ENCODE data around the gene GPR68.

Gene GPR68

DNA sequence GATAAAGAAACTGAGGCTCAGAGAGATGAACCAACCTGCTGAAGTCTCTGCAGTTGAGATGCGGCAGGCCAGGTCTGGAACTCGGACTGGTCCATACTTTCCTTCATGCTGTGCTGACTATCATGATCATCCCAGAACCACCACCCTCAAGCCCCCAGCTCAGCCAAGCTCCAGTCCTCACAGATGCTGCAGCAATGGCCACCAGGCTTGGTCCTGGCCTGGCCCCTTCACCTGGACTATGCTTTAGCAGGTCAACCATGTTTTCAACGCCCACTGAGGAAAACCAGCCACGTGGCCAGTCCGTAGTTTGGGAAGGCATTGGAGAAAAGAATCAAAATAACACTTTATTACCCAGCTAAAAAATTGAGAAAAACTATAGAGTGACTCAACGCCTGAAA lies 1.4 kb downstream of the GPR68 start:
- DNase-seq (ENCODE audit: low spot score in 2 of 2) (no peak), ATAC-seq (replicated peaks; ENCODE audit: extremely low read depth, poor library complexity, severe bottlenecking) (no peak)
- H3K4me1 Mint-ChIP-seq: peaks cover 86% of the 10 kb centered on the region
- H3K27ac Mint-ChIP-seq (ENCODE audit: low read depth): peak overlapping the region; percentile 83
- H3K9me3 Mint-ChIP-seq: peaks cover 6% of the 10 kb centered on the region
- H3K4me3 Mint-ChIP-seq: peak overlapping the region; percentile 86
- no peaks in the 10 kb centered on the region for H3K27me3 Mint-ChIP-seq
- H3K36me3 Mint-ChIP-seq (ENCODE audit: insufficient read depth): peaks cover 38% of the 10 kb centered on the region

DNA sequence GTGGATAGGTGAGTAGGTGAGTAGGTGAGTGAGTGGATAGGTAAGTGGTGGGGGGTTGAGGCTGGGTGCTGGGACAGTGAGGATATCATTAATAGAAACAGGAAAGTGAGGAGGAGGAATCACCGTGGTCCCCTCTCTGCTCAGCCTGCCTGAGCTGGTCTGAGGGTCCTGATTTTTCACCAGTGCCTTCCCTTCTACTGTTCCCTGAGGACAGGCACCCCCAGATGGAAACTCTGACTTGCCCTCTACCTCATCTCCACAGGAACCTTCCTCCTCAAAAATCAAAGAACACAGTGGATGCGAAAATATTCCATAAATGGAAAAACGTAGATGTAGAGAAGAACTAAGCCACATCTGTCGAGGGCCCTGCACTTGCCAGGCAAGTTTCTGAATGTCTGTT lies 1.9 kb downstream of the GPR68 start:
- H3K9me3 Mint-ChIP-seq: peaks cover 5% of the 10 kb centered on the region
- ATAC-seq (replicated peaks; ENCODE audit: extremely low read depth, poor library complexity, severe bottlenecking): no peak

DNA sequence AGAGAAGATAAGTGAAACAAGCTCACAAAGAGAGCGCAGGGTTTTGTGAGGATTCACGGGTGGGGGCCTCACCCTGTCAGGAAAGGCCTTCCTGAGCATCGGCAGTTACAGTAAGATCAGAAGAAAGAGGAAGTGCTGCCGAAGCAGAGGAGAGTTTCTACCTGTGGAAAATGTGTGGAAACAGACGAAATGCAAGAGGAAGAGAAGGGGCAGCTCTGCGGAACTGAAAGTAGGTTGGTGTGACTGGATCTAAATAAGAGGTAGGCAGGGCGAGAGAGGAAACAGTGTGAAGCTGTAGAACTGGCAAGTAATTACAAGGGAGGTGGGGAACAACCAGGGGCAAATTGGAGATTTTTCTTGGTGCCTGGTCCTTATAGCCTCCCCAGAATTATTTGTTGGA lies 2.6 kb downstream of the GPR68 start:
- Mint-ChIP-seq H3K4me3 (peak overlapping the region; percentile 86), H3K36me3 (ENCODE audit: insufficient read depth) (peaks cover 43% of the 10 kb centered on the region), H3K4me1 (peaks cover 82% of the 10 kb centered on the region), H3K27me3 (no peaks in the 10 kb centered on the region), H3K9me3 (no peaks in the 10 kb centered on the region), H3K27ac (ENCODE audit: low read depth) (peak overlapping the region; percentile 83)
- ATAC-seq (replicated peaks; ENCODE audit: extremely low read depth, poor library complexity, severe bottlenecking): no peak
- DNase-seq (ENCODE audit: low spot score in 2 of 2): no peak

More for the DNA sequence above, 1.9 kb downstream of the GPR68 start:
- H3K4me1 Mint-ChIP-seq: peaks cover 86% of the 10 kb centered on the region
- H3K36me3 Mint-ChIP-seq (ENCODE audit: insufficient read depth): peaks cover 41% of the 10 kb centered on the region
- H3K4me3 Mint-ChIP-seq: peak overlapping the region; percentile 86
- H3K27me3 Mint-ChIP-seq: no peaks in the 10 kb centered on the region
- H3K27ac Mint-ChIP-seq (ENCODE audit: low read depth): peak overlapping the region; percentile 83
- DNase-seq (ENCODE audit: low spot score in 2 of 2): no peak

DNA sequence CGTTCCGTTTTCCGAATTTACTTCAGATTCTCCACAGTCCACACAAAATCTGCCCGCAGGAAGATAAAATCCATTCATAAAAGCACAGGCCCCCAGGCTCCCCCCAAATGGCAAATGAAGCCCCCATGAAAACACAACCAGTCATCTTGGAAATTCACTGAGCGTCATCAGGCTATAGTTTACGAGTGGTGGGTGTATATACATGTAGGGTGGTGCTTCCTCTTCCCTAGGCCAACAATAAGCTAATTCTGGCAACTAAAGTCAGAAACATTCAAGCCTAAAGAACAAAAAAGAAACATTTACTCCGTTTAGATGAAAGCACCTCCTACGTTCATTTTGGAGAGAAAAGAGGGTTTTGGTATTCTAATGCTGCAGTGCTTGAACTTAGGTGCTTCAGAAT lies 5.8 kb downstream of the GPR68 start:
- Mint-ChIP-seq H3K9me3 (no peaks in the 10 kb centered on the region), H3K36me3 (ENCODE audit: insufficient read depth) (peaks cover 39% of the 10 kb centered on the region), H3K27ac (ENCODE audit: low read depth) (peak overlapping the region; percentile 74), H3K4me1 (peaks cover 65% of the 10 kb centered on the region), H3K27me3 (no peaks in the 10 kb centered on the region), H3K4me3 (peak overlapping the region; percentile 50)
- no peak for DNase-seq (ENCODE audit: low spot score in 2 of 2)
- ATAC-seq (replicated peaks; ENCODE audit: extremely low read depth, poor library complexity, severe bottlenecking): no peak

DNA sequence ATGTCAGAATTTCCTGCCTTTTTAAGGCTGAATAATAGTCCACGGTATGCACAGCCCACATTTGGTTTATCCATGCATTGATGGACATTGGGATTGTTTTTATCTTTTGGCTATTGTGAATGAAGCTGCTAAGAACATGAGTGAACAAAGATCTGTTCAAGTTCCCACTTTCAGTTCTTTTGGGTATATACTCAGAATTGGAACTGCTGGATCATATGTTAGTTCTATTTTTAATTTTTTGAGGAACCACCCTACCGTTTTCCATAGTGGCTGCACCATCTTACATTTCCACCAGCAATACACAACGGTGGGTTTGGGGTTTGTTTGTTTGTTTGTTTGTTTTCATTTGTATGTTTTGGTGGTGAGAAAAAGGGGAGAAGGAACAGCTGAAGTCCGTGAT lies 6.4 kb downstream of the GPR68 start:
- DNase-seq (ENCODE audit: low spot score in 2 of 2): no peak
- ATAC-seq (replicated peaks; ENCODE audit: extremely low read depth, poor library complexity, severe bottlenecking): no peak
- Mint-ChIP-seq H3K27ac (ENCODE audit: low read depth) (peak overlapping the region; percentile 74), H3K9me3 (no peaks in the 10 kb centered on the region), H3K4me3 (no peak overlapping the region), H3K4me1 (peaks cover 60% of the 10 kb centered on the region), H3K27me3 (no peaks in the 10 kb centered on the region), H3K36me3 (ENCODE audit: insufficient read depth) (peaks cover 36% of the 10 kb centered on the region)

DNA sequence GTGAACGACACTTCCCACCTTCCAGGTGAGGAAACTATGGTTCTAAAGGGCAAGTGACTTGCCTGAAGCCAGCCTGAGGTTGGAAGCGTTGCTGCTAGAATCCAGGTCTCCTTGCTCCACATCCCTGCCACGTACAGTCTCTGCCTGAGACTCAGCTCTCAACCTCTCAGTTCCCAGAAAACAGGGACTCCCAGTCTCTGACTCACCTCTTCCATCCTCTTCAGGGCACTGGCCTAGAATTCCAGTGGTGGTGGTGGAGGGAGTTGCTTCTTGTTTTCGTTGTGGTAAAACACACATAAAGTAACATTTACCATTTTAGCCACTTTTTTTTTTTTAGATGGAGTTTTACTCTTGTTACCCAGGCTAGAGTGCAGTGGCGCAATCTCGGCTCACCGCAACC lies 7.3 kb downstream of the GPR68 start:
- no peaks in the 10 kb centered on the region for H3K9me3 Mint-ChIP-seq
- ATAC-seq (replicated peaks; ENCODE audit: extremely low read depth, poor library complexity, severe bottlenecking) (no peak), DNase-seq (ENCODE audit: low spot score in 2 of 2) (no peak)
- no peak overlapping the region for H3K27ac Mint-ChIP-seq (ENCODE audit: low read depth)
- H3K4me3 Mint-ChIP-seq: no peak overlapping the region
- peaks cover 38% of the 10 kb centered on the region for H3K36me3 Mint-ChIP-seq (ENCODE audit: insufficient read depth)
- peaks cover 56% of the 10 kb centered on the region for H3K4me1 Mint-ChIP-seq
- H3K27me3 Mint-ChIP-seq: no peaks in the 10 kb centered on the region

DNA sequence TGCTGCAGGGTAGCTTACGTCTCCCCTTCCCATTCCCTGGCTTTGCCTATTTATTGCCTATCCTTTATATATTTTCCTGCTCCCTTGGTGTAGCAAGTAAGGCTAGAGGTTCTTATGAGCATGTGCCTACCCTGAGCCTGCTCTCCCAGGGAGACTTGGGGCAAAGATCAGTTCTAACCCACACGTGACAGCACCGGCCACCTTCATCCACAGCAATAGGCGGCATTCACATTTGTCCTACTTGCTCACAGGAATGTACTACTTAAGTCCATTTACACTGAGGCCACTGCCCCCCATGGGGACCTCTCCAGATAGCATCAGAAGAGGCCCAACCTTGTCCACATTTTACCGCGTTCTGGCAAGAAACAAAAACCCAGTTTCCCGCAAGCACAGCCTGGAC lies 8.7 kb downstream of the GPR68 start:
- no peaks in the 10 kb centered on the region for H3K9me3 Mint-ChIP-seq
- ATAC-seq (replicated peaks; ENCODE audit: extremely low read depth, poor library complexity, severe bottlenecking) (no peak), DNase-seq (ENCODE audit: low spot score in 2 of 2) (no peak)
- H3K4me3 Mint-ChIP-seq: no peak overlapping the region
- H3K36me3 Mint-ChIP-seq (ENCODE audit: insufficient read depth): peaks cover 29% of the 10 kb centered on the region
- no peak overlapping the region for H3K27ac Mint-ChIP-seq (ENCODE audit: low read depth)
- H3K4me1 Mint-ChIP-seq: peaks cover 56% of the 10 kb centered on the region
- H3K27me3 Mint-ChIP-seq: no peaks in the 10 kb centered on the region

DNA sequence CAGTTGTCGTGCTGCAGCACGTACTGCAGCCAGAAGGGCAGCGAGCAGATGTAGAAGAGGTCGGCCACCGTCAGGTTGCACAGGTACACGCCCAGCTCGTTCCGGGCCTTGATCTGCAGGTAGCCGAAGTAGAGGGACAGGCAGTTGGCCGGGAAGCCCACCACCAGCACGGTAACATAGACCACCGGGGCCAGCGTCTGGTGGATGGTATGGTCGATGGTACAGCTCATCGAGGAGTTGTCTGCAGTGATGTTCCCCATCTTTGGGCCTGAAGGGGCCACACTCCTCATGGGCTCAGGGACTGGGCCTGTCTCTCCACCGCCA lies 9.8 kb downstream of the GPR68 start:
- H3K4me3 Mint-ChIP-seq: peak overlapping the region; percentile 28

DNA sequence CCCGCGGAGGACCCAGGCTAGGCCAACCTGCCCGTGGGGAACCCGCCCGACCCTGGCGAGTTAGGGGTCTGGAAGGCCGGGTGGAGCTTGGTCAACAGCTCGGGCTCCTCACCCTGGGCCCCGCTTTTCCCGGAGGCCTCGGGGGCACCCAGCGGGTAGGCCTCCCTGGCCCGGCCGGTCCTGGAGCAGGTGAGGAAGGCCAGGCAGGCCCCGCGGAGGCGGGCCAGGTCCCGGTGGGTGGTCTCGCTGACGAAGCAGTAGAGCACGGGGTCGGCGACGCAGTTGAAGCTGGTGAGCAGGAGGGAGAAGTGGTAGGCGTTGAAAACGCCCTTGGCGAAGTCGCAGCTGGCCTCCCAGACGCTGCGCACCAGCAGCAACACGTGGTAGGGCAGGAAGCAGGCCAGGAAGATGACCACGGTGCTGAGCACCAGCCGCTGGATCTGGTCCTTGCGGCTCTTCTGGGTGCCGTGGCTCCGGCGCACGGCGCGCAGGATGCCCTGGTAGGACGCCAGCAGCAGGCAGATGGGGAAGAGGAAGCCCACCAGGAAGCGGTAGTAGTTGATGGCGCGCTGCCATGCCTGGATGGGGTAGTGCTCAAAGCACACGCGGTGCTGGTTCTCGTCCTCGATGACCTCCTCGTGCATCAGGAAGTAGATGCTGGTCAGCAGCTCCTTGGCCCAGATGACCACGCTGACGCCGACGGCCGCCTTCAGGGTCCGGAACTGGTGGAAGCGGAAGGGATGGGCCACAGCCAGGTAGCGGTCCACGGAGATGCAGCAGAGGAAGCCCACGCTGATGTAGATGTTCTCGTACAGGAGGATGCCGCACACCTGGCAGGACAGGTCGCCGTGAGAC lies 10.3 kb downstream of the GPR68 start:
- Mint-ChIP-seq H3K9me3 (no peaks in the 10 kb centered on the region), H3K27me3 (no peaks in the 10 kb centered on the region), H3K27ac (ENCODE audit: low read depth) (peak overlapping the region; percentile 89), H3K4me1 (peaks cover 54% of the 10 kb centered on the region), H3K4me3 (peak overlapping the region; percentile 28), H3K36me3 (ENCODE audit: insufficient read depth) (peaks cover 33% of the 10 kb centered on the region)
- no peak for DNase-seq (ENCODE audit: low spot score in 2 of 2)
- no peak for ATAC-seq (replicated peaks; ENCODE audit: extremely low read depth, poor library complexity, severe bottlenecking)

More for the DNA sequence above, 9.8 kb downstream of the GPR68 start:
- H3K36me3 Mint-ChIP-seq (ENCODE audit: insufficient read depth): peaks cover 32% of the 10 kb centered on the region
- no peak for ATAC-seq (replicated peaks; ENCODE audit: extremely low read depth, poor library complexity, severe bottlenecking)
- H3K4me1 Mint-ChIP-seq: peaks cover 54% of the 10 kb centered on the region
- H3K27me3 Mint-ChIP-seq: no peaks in the 10 kb centered on the region
- no peaks in the 10 kb centered on the region for H3K9me3 Mint-ChIP-seq
- DNase-seq (ENCODE audit: low spot score in 2 of 2): no peak
- no peak overlapping the region for H3K27ac Mint-ChIP-seq (ENCODE audit: low read depth)

DNA sequence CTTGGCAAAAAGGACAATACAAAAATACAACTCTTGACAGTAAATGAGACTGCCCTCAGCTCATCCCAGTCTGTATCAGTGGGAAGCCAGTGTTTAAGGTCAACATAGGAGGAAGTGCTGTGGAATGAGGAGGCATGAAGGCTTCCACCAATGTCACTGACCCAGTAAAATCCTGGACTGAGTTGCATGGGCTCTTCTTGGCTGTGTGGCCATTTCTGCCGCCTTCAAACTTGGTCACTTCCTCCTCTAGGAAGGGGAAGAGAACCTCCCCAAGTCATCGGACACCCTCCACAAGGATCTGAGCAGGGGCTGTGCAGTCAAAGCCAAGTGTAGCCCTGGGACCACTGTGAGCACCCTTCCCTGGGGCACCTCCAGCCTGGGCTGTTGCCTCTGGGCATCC lies 11.9 kb downstream of the GPR68 start:
- H3K27ac Mint-ChIP-seq (ENCODE audit: low read depth): peak overlapping the region; percentile 98
- DNase-seq (ENCODE audit: low spot score in 2 of 2) (no peak), ATAC-seq (replicated peaks; ENCODE audit: extremely low read depth, poor library complexity, severe bottlenecking) (no peak)
- H3K4me3 Mint-ChIP-seq: peak overlapping the region; percentile 68
- H3K27me3 Mint-ChIP-seq: no peaks in the 10 kb centered on the region
- H3K36me3 Mint-ChIP-seq (ENCODE audit: insufficient read depth): peaks cover 37% of the 10 kb centered on the region
- no peaks in the 10 kb centered on the region for H3K9me3 Mint-ChIP-seq
- H3K4me1 Mint-ChIP-seq: peaks cover 56% of the 10 kb centered on the region

DNA sequence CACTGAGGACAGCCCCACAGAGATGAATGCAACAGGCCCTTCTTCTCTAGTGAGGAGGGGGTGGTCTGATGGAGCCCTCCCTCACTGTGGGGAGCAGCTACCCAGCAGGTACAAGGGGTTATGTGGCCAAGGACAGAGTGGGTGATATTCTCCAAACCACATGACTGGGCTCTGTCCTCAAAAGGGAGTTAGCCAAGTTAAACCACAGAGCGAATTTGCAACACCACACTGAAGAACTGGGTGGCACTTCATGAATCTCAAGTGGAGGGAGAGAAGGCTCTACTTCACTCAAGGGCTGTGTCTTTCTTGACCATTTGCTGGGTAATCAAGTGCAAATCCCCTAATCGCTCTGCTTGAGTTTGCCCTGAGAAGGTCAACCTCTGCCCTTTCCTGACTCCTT lies 12.5 kb downstream of the GPR68 start:
- Mint-ChIP-seq H3K4me3 (peak overlapping the region; percentile 68), H3K36me3 (ENCODE audit: insufficient read depth) (peaks cover 35% of the 10 kb centered on the region), H3K27ac (ENCODE audit: low read depth) (peak overlapping the region; percentile 98), H3K27me3 (no peaks in the 10 kb centered on the region), H3K9me3 (no peaks in the 10 kb centered on the region), H3K4me1 (peaks cover 60% of the 10 kb centered on the region)
- ATAC-seq (replicated peaks; ENCODE audit: extremely low read depth, poor library complexity, severe bottlenecking) (no peak), DNase-seq (ENCODE audit: low spot score in 2 of 2) (no peak)

DNA sequence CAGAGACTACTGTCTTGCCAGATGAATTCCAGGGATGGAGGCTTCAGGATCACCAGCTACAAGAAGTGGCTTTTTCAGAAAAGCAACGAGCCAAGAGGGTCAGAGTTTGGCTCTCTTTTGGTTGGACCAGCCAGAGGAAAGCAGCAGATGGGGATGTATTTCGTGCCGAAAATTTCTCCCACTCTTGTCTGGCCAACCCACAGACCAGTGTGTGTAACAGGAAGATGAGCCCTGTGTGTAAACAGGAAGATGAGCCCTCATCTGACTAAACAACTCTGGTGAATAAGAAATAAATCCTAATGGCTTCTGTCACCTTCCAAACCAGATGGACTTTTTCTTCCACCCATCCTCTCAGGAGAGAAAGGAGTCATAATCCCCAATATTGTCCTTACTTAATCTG lies 13.1 kb downstream of the GPR68 start:
- Mint-ChIP-seq H3K4me3 (peak overlapping the region; percentile 68), H3K27ac (ENCODE audit: low read depth) (peak overlapping the region; percentile 98), H3K27me3 (no peaks in the 10 kb centered on the region), H3K4me1 (peaks cover 66% of the 10 kb centered on the region), H3K36me3 (ENCODE audit: insufficient read depth) (peaks cover 34% of the 10 kb centered on the region), H3K9me3 (no peaks in the 10 kb centered on the region)
- no peak for DNase-seq (ENCODE audit: low spot score in 2 of 2)
- ATAC-seq (replicated peaks; ENCODE audit: extremely low read depth, poor library complexity, severe bottlenecking): no peak

DNA sequence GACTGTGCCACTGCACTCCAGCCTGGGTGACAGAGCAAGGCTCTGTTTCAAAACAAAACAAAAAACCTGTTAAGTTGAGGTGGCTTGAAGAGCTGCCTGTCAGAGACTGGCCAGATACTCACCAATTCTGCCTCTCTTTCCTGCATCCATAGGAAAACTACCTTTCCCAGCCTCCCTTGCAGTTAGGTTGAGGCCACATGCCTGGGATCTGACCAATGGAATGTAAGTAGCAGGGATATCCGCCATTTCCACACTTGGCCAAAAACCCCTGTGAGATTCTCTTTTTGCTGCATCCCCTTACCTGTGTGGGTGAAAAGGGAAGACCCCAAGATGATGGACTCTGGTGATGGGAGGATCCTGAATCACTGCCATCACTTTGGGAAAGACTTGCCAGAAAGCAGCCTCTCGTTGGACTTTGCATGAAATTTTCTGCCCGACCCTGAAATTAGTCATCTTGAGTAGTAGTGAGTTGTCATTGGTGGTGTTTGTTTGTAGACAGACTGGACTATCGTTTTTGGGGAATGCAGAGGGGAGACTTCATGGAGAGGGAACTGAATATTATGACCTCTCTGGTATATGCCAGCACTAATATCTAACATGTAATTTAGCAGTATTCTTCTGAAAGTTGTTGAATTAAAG lies 14.0 kb downstream of the GPR68 start:
- Mint-ChIP-seq H3K27me3 (no peaks in the 10 kb centered on the region), H3K4me3 (peak overlapping the region; percentile 68), H3K27ac (ENCODE audit: low read depth) (peak overlapping the region; percentile 98), H3K4me1 (peaks cover 75% of the 10 kb centered on the region), H3K36me3 (ENCODE audit: insufficient read depth) (peaks cover 30% of the 10 kb centered on the region), H3K9me3 (no peaks in the 10 kb centered on the region)
- DNase-seq (ENCODE audit: low spot score in 2 of 2) (no peak), ATAC-seq (replicated peaks; ENCODE audit: extremely low read depth, poor library complexity, severe bottlenecking) (peak; percentile 20)
